GM19395 (cell line): ENCODE results near the gene TLE3.

Experiments
- ATAC-seq: cut with Tn5 transposase; IDR thresholded peaks from one replicate; pipeline ENCODE4 v1.9.1; 2021; ENCODE audit warnings: mild to moderate bottlenecking, moderate library complexity; ENCODE audit not compliant: unreplicated experiment

TLE3 gene

GRCh38 chr15:70099967-70100473 lies 2.3 kb upstream of the TLE3 start:
- ATAC-seq = no peak

- ATAC-seq = peak; percentile 45
Measured at GRCh38 chr15:70099167-70099966, 1.6 kb upstream of the TLE3 start.

GRCh38 chr15:70098461-70099166 lies 897 bp upstream of the TLE3 start:
- ATAC-seq = no peak

- ATAC-seq = no peak
Measured at GRCh38 chr15:70098153-70098460, 390 bp upstream of the TLE3 start.

- no peak for ATAC-seq
Measured at GRCh38 chr15:70097063-70097320, 725 bp downstream of the TLE3 start.

GRCh38 chr15:70096215-70097062 lies 1.3 kb downstream of the TLE3 start:
- ATAC-seq = no peak

GRCh38 chr15:70095408-70096214 lies 2.1 kb downstream of the TLE3 start:
- ATAC-seq = no peak

GRCh38 chr15:70094690-70095311 lies 2.9 kb downstream of the TLE3 start:
- ATAC-seq = no peak

- ATAC-seq = no peak
Measured at GRCh38 chr15:70093481-70094319, 4.0 kb downstream of the TLE3 start.

- no peak for ATAC-seq
Measured at GRCh38 chr15:70093070-70093469, 4.6 kb downstream of the TLE3 start.

- ATAC-seq = no peak
Measured at GRCh38 chr15:70092464-70093027, 5.2 kb downstream of the TLE3 start.

GRCh38 chr15:70091726-70092463 lies 5.8 kb downstream of the TLE3 start:
- ATAC-seq = no peak

GRCh38 chr15:70090436-70091296 lies 7.1 kb downstream of the TLE3 start:
- no peak for ATAC-seq

- no peak for ATAC-seq
Measured at GRCh38 chr15:70089692-70089971, 8.1 kb downstream of the TLE3 start.

GRCh38 chr15:70088887-70089691 lies 8.6 kb downstream of the TLE3 start:
- no peak for ATAC-seq

GRCh38 chr15:70088455-70088854 lies 9.3 kb downstream of the TLE3 start:
- ATAC-seq = no peak
